UCSD-AML1 (cell line): ENCODE measurements around the gene TOR4A.

Experiments
- DNase-seq: peaks from one replicate; lab custom pipeline; 2025; ENCODE audit not compliant: unreplicated experiment; lab: John Stamatoyannopoulos, UW

TOR4A gene

GRCh38 chr9:137305060-137305797 is 27.7 kb downstream of the TOR4A start:
- peak; percentile 86 for DNase-seq

- DNase-seq, result no peak
Observed at GRCh38 chr9:137305798-137306065, 28.2 kb downstream of the TOR4A start.

- DNase-seq, result peak; percentile 61
Observed at GRCh38 chr9:137306066-137306849, 28.7 kb downstream of the TOR4A start.

- DNase-seq, result no peak
Observed at GRCh38 chr9:137306850-137307254, 29.3 kb downstream of the TOR4A start.

- DNase-seq, result no peak
Observed at GRCh38 chr9:137307255-137308056, 29.9 kb downstream of the TOR4A start.

GRCh38 chr9:137308057-137308619 is 30.6 kb downstream of the TOR4A start:
- DNase-seq, result no peak

GRCh38 chr9:137309368-137310188 is 32.1 kb downstream of the TOR4A start:
- DNase-seq, result no peak

GRCh38 chr9:137310189-137311052 is 32.9 kb downstream of the TOR4A start:
- DNase-seq, result no peak

- no peak for DNase-seq
Observed at GRCh38 chr9:137311171-137311985, 33.9 kb downstream of the TOR4A start.

GRCh38 chr9:137311986-137312851 is 34.7 kb downstream of the TOR4A start:
- no peak for DNase-seq

- DNase-seq, result no peak
Observed at GRCh38 chr9:137312852-137313325, 35.4 kb downstream of the TOR4A start.

- no peak for DNase-seq
Observed at GRCh38 chr9:137313326-137313936, 35.9 kb downstream of the TOR4A start.

GRCh38 chr9:137313956-137314560 is 36.5 kb downstream of the TOR4A start:
- DNase-seq, result no peak

- DNase-seq, result no peak
Observed at GRCh38 chr9:137314561-137315560, 37.3 kb downstream of the TOR4A start.

- no peak for DNase-seq
Observed at GRCh38 chr9:137315581-137316011, 38.1 kb downstream of the TOR4A start.
